OCI-LY1 (cell line): ENCODE results near the gene PPARGC1A.

Experiments
- H2AFZ ChIP-seq: fragments of 200-600 bp; sonication (generic), shearing (Covaris generic); 2 replicates; pipeline ENCODE4 v1.6.0; 2014; ENCODE audit warnings: antibody characterized with exemption, mild to moderate bottlenecking, low read length
- H3F3A ChIP-seq: fragments of 200-600 bp; sonication (generic), shearing (Covaris generic); 2 replicates; pipeline ENCODE4 v1.6.0; 2014; ENCODE audit warnings: mild to moderate bottlenecking, antibody characterized with exemption, low read length, moderate library complexity; ENCODE audit not compliant: insufficient read depth
- H3K27ac ChIP-seq: fragments of 200-600 bp; sonication (generic); 2 replicates; pipeline ENCODE4 v1.5.1; 2014; ENCODE audit warnings: low read length, mixed run types, mild to moderate bottlenecking, low read depth; ENCODE audit not compliant: poor library complexity, severe bottlenecking
- H3K27me3 ChIP-seq: fragments of 200-600 bp; sonication (generic); 2 replicates; pipeline ENCODE4 v1.6.0; 2014; ENCODE audit warnings: antibody characterized with exemption, mild to moderate bottlenecking, low read length, moderate library complexity; ENCODE audit not compliant: insufficient read depth
- H3K36me3 ChIP-seq: fragments of 200-600 bp; sonication (generic); 2 replicates; pipeline ENCODE4 v1.6.1; 2014; ENCODE audit warnings: mild to moderate bottlenecking, antibody characterized with exemption, low read length, moderate library complexity, mixed read lengths; ENCODE audit not compliant: insufficient read depth
- H3K4me1 ChIP-seq: fragments of 200-600 bp; sonication (generic); 2 replicates; pipeline ENCODE4 v1.5.1; 2014; ENCODE audit warnings: mild to moderate bottlenecking, low read length, moderate library complexity; ENCODE audit not compliant: insufficient read depth, severe bottlenecking
- H3K4me2 ChIP-seq: fragments of 200-600 bp; sonication (generic), shearing (Covaris generic); 2 replicates; pipeline ENCODE4 v1.6.1; 2014; ENCODE audit warnings: low read length
- H3K4me3 ChIP-seq: fragments of 200-600 bp; sonication (generic); 2 replicates; pipeline ENCODE4 v1.5.1; 2014; ENCODE audit warnings: low read length, low read depth, mild to moderate bottlenecking, mixed read lengths; ENCODE audit not compliant: poor library complexity, severe bottlenecking
- H3K79me2 ChIP-seq: fragments of 200-600 bp; shearing (Covaris generic); 2 replicates; pipeline ENCODE4 v1.6.1; 2016; ENCODE audit warnings: mixed run types, low read length, mixed read lengths; ENCODE audit not compliant: insufficient read depth
- H3K9ac ChIP-seq: fragments of 200-600 bp; sonication (generic), shearing (Covaris generic); 2 replicates; pipeline ENCODE4 v1.6.1; 2014; ENCODE audit warnings: mild to moderate bottlenecking, low read length, mixed read lengths
- H3K9me2 ChIP-seq: fragments of 200-600 bp; sonication (generic), shearing (Covaris generic); 2 replicates; pipeline ENCODE4 v1.6.1; 2014; ENCODE audit warnings: low read depth, mild to moderate bottlenecking, low read length, mixed read lengths
- H3K9me3 ChIP-seq: fragments of 200-600 bp; shearing (Covaris generic); 2 replicates; pipeline ENCODE4 v1.6.1; 2014; ENCODE audit warnings: low read length, mixed read lengths
- H4K20me1 ChIP-seq: fragments of 200-600 bp; sonication (generic), shearing (Covaris generic); 2 replicates; pipeline ENCODE4 v1.6.0; 2016; ENCODE audit warnings: mild to moderate bottlenecking, low read length; ENCODE audit not compliant: insufficient read depth
- EZH2 ChIP-seq: fragments of 200-600 bp; sonication (generic), shearing (Covaris generic); IDR thresholded peaks from 2 replicates; pipeline ENCODE4 v1.8.0; 2017; ENCODE audit warnings: borderline replicate concordance, mixed run types, mild to moderate bottlenecking, antibody characterized with exemption, low read length, moderate library complexity, mixed read lengths
- TF ChIP-seq, protein P1 (sequence below): fragments of 200-600 bp; sonication (generic), shearing (Covaris generic); IDR thresholded peaks from 2 replicates; pipeline ENCODE4 v1.5.1; 2017; ENCODE audit warnings: mild to moderate bottlenecking, antibody characterized with exemption, low read length, moderate library complexity, mixed read lengths

The PPARGC1A gene

GRCh38 chr4:23750125-23750524 is 139.7 kb downstream of the PPARGC1A start:
- no peak overlapping the region for H3K27ac ChIP-seq
- H3K27me3 ChIP-seq = no peaks in the 10 kb centered on the region
- no peaks in the 10 kb centered on the region for H3K79me2 ChIP-seq
- no peaks in the 10 kb centered on the region for H3K9me3 ChIP-seq
- H2AFZ ChIP-seq = no peak overlapping the region
- no peaks in the 10 kb centered on the region for H3K36me3 ChIP-seq
- no peak overlapping the region for H3K4me3 ChIP-seq
- no peaks in the 10 kb centered on the region for H3K4me1 ChIP-seq
- no peak overlapping the region for H3K4me2 ChIP-seq
- H3K9me2 ChIP-seq = no peaks in the 10 kb centered on the region
- no peaks in the 10 kb centered on the region for H4K20me1 ChIP-seq
- TF ChIP-seq EZH2 = no peak
- TF ChIP-seq, protein P1, sequence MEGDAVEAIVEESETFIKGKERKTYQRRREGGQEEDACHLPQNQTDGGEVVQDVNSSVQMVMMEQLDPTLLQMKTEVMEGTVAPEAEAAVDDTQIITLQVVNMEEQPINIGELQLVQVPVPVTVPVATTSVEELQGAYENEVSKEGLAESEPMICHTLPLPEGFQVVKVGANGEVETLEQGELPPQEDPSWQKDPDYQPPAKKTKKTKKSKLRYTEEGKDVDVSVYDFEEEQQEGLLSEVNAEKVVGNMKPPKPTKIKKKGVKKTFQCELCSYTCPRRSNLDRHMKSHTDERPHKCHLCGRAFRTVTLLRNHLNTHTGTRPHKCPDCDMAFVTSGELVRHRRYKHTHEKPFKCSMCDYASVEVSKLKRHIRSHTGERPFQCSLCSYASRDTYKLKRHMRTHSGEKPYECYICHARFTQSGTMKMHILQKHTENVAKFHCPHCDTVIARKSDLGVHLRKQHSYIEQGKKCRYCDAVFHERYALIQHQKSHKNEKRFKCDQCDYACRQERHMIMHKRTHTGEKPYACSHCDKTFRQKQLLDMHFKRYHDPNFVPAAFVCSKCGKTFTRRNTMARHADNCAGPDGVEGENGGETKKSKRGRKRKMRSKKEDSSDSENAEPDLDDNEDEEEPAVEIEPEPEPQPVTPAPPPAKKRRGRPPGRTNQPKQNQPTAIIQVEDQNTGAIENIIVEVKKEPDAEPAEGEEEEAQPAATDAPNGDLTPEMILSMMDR = no peak
- H3F3A ChIP-seq = no peaks in the 10 kb centered on the region
- H3K9ac ChIP-seq = no peak overlapping the region

DNA sequence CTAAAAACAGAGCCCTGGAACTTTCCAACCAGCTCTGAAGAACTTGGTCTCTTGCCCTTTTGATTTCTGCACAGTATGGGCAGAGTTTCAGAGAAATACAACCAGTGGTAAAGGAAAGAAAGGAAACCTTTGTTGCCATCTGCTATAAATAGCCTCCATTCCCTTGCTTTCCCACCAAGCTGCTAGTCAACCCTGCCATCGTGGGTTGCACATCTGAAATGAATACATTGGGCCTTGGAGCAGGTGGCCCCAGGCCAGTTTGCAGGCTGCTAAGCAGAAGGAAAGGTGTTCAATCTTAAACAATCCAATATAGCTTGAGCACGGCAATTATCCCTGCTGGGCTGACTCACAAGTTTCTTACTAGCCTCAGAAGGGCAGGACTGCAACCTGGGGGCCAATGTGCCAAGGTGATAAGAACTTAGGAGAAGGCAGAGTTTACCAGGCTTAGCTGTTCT is 142.5 kb downstream of the PPARGC1A start:
- Histone ChIP-seq H2AFZ (no peak overlapping the region), H3K9ac (no peak overlapping the region), H3K36me3 (no peaks in the 10 kb centered on the region), H3K4me2 (no peak overlapping the region), H3K27me3 (no peaks in the 10 kb centered on the region), H3K9me2 (no peaks in the 10 kb centered on the region), H3F3A (no peaks in the 10 kb centered on the region), H3K9me3 (no peaks in the 10 kb centered on the region), H4K20me1 (no peaks in the 10 kb centered on the region), H3K79me2 (no peaks in the 10 kb centered on the region), H3K4me3 (no peak overlapping the region), H3K4me1 (no peaks in the 10 kb centered on the region), H3K27ac (no peak overlapping the region)
- TF ChIP-seq, protein P1 = no peak
- TF ChIP-seq EZH2 = no peak

DNA sequence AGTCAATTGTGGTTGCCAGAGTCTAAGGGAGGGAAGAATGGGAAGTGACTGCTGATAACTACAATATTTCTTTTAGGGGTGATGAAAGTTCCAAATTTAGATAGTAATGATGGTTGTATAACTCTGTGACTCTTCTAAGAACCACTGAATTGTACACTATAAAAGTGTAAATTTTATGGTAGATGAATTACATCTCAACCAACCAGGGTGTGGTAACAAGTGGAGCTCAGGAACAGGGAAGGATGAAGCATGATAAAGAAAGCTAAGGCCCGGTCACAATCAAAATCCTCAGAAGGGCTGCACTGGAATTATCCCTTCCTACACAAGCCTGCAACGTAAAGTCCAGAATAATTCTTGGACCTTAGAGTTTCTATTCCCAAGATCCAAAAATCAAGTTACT is 143.2 kb downstream of the PPARGC1A start:
- Histone ChIP-seq H3K9ac (no peak overlapping the region), H4K20me1 (no peaks in the 10 kb centered on the region), H3K4me3 (no peak overlapping the region), H3K4me1 (no peaks in the 10 kb centered on the region), H3K9me2 (no peaks in the 10 kb centered on the region), H3K9me3 (no peaks in the 10 kb centered on the region), H3K36me3 (no peaks in the 10 kb centered on the region), H3K27me3 (no peaks in the 10 kb centered on the region), H3F3A (no peaks in the 10 kb centered on the region), H3K27ac (no peak overlapping the region), H2AFZ (no peak overlapping the region), H3K4me2 (no peak overlapping the region), H3K79me2 (no peaks in the 10 kb centered on the region)
- no peak for TF ChIP-seq EZH2
- TF ChIP-seq, protein P1 = no peak
